Stimulated activated CD8-positive, alpha-beta memory T cell treated with anti-CD3 and anti-CD28 coated beads, Interleukin-12 subunit alpha, Interleukin-12 subunit beta, amount 100 ng/mL, for 4 hours (primary cell): Measurements from ENCODE around the gene TTN.

Source experiments
- DNase-seq: peaks from one replicate; pipeline ENCODE4 v3.0.0-alpha.2; 2020; ENCODE audit warnings: low read depth

TTN gene

GRCh38 chr2:178491612-178492011 is 315.6 kb downstream of the TTN start:
- no peak for DNase-seq

DNA sequence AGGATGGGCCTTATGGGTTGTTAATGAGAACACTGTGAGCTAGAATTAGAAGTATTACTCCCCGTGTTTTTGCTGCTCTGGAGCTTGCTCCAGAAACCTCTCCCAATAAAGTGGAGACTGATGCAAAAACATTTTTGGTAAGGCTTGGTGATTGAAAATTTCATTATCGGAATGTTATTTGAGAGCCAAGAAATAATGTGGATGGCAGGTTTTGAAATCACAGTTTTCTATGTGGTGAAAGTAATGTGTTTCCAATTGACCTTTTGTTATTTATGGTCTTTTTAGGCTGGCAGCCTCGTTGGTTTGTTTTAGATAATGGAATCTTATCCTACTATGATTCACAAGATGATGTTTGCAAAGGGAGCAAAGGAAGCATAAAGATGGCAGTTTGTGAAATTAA is 321.9 kb downstream of the TTN start:
- DNase-seq: no peak

DNA sequence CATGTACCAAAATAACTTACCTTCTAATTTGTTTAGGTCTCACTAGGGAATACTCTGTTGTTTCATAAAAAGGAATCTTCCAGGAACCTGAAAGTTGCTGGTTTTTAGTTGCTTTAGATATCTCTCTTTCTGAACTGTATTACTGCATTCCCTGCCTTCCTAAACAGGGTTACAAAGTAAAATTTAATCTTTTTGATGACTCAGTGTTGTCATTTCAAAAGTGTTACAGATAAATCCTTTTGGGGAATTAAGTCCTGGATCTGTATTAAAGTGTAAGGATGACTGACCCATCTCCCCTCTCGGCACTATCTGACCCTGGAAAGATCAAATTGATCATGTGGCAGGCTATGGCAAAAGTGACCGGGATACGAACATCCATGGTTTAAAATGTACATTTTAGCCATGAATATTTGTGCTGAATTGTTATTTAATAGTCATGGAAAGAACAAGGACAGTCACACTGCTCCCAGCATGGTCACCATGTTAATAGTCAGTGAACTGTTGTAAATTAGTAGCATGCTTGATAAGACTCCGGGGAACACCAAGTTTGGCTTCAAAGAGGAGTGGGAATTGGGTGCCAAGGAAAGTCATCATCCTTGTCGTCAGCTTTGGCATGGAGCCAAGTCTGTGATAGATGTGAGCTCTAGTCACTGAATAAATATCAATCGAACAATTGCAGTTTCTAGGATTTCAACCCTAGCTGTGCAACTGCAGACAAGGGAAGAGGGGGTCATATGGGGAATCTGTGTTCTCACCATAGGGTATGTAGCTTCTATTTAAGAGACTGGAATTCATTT is 322.8 kb downstream of the TTN start:
- no peak for DNase-seq

DNA sequence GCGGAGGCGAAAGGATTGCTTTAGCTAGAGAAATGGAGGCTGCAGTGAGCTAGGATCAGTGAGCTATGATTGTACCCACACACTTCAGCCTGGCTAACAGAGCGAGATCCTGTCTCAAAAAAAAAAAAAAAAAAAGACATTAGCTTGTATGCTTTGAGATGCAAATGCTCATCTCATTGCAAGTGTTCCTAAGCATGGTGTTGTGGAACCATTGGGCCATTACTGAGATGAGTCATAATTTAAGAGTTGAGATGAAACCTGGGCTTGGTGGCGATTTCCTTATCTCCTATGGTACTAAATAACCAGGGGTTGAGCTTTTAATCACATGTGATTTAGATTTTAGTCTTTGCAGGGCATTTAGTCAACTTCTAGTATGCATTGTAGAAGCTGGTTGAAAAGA is 324.8 kb downstream of the TTN start:
- DNase-seq: no peak

- peak; percentile 62 for DNase-seq
These were observed 326.7 kb downstream of the TTN start, which contains the start of gene PLEKHA3 for GRCh38 chr2:178480227-178481181. TSS of gene PLEKHA3 (plus strand) at chr2:178480457. CDS start at chr2:178480870, 413 bp downstream.

DNA sequence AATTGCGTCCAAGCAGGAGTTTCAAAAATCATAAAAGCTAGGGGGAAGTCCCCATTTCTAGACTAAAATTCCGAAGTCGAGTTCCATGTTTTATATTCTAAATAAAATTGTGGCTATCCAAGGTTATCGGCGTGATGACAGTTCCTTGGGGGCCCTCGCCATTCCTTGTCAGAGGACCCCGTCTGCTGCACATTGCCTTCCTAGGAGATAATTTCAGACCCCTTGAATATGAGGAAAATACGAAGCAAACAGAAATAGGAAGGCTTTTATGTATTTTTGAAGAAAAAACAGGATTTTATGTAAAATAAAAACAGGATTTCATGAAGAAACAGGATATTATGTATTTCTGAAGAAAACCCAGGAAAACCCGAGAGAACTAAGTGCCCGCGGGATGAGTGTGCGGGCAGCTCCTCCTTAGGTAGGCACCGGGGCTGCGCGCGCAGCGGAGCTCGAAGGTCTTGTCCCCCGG is 327.4 kb downstream of the TTN start:
- DNase-seq: no peak

- no peak for DNase-seq
These were observed 328.0 kb downstream of the TTN start for GRCh38 chr2:178479275-178479616.

GRCh38 chr2:178478439-178479274 is 328.6 kb downstream of the TTN start, which contains the start of gene FKBP7:
TSS of gene FKBP7 (minus strand) at chr2:178478600. CDS start at chr2:178478499, 101 bp downstream.
- peak; percentile 74 for DNase-seq

- no peak for DNase-seq
These were observed 329.1 kb downstream of the TTN start for GRCh38 chr2:178478130-178478438.

DNA sequence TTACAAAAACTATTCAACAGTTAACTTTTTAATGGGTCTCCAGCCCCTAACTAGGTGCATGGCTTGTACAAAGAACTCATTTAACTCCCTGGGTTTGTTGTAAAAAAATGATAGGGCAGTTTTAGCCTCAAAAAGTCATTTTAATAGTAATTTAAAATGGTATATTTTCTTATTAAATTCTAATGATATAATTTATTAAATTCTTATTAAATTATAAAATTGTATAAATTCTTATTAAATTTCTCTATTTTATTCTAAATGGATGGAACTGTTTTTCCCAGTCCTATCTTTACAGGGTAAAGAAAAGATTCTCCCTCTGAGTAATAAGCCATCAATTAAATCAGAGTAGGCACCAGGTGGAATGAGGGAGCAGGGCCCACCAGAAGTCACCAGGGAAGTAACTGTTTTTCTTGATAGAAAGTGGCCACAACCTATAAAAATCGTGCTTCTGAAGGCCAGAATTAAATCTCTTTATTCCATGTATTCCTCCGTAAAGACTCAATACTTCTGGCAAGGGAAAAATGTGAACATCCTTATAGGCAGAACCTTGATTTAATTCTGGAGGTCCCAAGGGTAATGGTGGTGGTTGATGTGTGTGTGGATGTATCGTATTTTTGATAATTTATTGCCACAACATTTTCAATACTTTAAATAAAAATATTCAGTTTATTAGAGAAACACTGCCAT is 329.6 kb downstream of the TTN start:
- DNase-seq: no peak

- DNase-seq: no peak
These were observed 330.7 kb downstream of the TTN start for GRCh38 chr2:178476477-178476876.
